ENCODE measurements around the gene MBL2.

MBL2 gene

DNA sequence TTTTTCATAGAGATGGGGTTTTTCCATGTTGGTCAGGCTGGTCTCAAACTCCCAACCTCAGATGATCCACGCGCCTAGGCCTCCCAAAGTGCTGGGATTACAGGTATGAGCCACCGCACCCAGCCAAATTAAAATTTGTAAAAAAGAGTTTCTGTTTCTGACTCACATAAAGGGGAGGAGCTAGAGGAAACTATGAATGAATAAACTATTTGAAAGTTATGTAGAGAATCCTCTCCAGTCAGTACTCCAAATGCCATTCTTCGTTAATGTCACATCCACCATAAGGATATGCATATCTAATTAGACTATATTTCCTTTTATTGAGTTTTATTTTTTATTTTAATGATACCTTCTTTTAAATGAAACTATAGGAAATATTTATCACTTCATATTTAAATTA lies 52.6 kb downstream of the MBL2 start:
- Histone ChIP-seq H3K9me3 (no peaks in the 10 kb centered on the region), H3K4me1 (ENCODE audit: control insufficient read depth in 1 of 2, insufficient read depth in 1 of 2, low read depth in 1 of 2, low read length in 1 of 2) (no peaks in the 10 kb centered on the region)
- TF ChIP-seq, protein P1, sequence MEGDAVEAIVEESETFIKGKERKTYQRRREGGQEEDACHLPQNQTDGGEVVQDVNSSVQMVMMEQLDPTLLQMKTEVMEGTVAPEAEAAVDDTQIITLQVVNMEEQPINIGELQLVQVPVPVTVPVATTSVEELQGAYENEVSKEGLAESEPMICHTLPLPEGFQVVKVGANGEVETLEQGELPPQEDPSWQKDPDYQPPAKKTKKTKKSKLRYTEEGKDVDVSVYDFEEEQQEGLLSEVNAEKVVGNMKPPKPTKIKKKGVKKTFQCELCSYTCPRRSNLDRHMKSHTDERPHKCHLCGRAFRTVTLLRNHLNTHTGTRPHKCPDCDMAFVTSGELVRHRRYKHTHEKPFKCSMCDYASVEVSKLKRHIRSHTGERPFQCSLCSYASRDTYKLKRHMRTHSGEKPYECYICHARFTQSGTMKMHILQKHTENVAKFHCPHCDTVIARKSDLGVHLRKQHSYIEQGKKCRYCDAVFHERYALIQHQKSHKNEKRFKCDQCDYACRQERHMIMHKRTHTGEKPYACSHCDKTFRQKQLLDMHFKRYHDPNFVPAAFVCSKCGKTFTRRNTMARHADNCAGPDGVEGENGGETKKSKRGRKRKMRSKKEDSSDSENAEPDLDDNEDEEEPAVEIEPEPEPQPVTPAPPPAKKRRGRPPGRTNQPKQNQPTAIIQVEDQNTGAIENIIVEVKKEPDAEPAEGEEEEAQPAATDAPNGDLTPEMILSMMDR (IDR thresholded peaks at IDR 0.05) = no peak

More for the DNA sequence above, 52.6 kb downstream of the MBL2 start:
- Histone ChIP-seq H3K27me3 (no peaks in the 10 kb centered on the region), H3K4me3 (ENCODE audit: low read depth in 1 of 2, low read length in 1 of 2) (no peak overlapping the region), H3K27ac (no peak overlapping the region), H3K36me3 (no peaks in the 10 kb centered on the region)

Data from neutrophil (primary cell).